Thyroid gland (tissue), 4 donors: ENCODE measurements around the gene GUCY1A2.

Source experiments
- POLR2A ChIP-seq, 2 donors: fragments of 450-650 bp; IDR thresholded peaks; one replicate each; pipeline ENCODE4 v1.6.1; 2017; ENCODE audit warnings: antibody characterized with exemption in 2 of 2, mild to moderate bottlenecking in 2 of 2, moderate library complexity in 1 of 2
- TF ChIP-seq, protein P1 (sequence below), 6 experiments: fragments of 200-600 bp in 3 of 6; fragments of 450-650 bp in 3 of 6; sonication (generic) in 3 of 6; IDR thresholded peaks; one replicate each; pipeline ENCODE4 v1.5.1; 2016 to 2019; ENCODE audit warnings: antibody characterized with exemption in 6 of 6, mild to moderate bottlenecking in 2 of 6, inconsistent platforms in 1 of 6, moderate library complexity in 1 of 6

DNA sequence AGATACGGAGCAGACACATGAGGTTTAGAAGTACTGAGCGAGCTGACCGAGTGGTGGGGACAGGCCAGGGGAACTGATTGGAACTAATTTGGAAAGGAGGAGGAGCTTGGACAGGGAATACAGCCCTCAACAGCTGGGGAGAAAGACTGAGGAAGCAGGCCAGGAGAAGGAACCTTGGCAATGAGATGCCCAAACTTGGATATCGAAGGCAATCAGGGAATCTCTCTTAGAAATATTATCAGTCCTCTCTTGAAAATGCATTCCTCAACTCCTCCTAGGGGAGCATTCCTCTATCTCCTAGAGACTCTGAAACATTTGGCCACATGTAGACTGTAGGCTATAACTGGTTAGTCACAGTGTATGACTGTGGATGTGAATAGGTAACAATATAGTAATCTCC is 284.6 kb downstream of the GUCY1A2 start:
- TF ChIP-seq POLR2A (IDR thresholded peaks at IDR 0.05), result no peak
- TF ChIP-seq, protein P1, sequence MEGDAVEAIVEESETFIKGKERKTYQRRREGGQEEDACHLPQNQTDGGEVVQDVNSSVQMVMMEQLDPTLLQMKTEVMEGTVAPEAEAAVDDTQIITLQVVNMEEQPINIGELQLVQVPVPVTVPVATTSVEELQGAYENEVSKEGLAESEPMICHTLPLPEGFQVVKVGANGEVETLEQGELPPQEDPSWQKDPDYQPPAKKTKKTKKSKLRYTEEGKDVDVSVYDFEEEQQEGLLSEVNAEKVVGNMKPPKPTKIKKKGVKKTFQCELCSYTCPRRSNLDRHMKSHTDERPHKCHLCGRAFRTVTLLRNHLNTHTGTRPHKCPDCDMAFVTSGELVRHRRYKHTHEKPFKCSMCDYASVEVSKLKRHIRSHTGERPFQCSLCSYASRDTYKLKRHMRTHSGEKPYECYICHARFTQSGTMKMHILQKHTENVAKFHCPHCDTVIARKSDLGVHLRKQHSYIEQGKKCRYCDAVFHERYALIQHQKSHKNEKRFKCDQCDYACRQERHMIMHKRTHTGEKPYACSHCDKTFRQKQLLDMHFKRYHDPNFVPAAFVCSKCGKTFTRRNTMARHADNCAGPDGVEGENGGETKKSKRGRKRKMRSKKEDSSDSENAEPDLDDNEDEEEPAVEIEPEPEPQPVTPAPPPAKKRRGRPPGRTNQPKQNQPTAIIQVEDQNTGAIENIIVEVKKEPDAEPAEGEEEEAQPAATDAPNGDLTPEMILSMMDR (IDR thresholded peaks at IDR 0.05), result no peak
